ENCODE measurements around the gene SDHA.

GRCh38 chr5:298737-299125, 80.6 kb downstream of the SDHA start:
- TF ChIP-seq, protein P1, sequence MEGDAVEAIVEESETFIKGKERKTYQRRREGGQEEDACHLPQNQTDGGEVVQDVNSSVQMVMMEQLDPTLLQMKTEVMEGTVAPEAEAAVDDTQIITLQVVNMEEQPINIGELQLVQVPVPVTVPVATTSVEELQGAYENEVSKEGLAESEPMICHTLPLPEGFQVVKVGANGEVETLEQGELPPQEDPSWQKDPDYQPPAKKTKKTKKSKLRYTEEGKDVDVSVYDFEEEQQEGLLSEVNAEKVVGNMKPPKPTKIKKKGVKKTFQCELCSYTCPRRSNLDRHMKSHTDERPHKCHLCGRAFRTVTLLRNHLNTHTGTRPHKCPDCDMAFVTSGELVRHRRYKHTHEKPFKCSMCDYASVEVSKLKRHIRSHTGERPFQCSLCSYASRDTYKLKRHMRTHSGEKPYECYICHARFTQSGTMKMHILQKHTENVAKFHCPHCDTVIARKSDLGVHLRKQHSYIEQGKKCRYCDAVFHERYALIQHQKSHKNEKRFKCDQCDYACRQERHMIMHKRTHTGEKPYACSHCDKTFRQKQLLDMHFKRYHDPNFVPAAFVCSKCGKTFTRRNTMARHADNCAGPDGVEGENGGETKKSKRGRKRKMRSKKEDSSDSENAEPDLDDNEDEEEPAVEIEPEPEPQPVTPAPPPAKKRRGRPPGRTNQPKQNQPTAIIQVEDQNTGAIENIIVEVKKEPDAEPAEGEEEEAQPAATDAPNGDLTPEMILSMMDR (optimal IDR thresholded peaks at IDR 0.05 in 1 of 3, IDR thresholded peaks at IDR 0.05 in 1 of 3, conservative IDR thresholded peaks at IDR 0.05 in 1 of 3; ENCODE audit: extremely low read depth in 1 of 3, insufficient read depth in 2 of 3, low read length in 3 of 3): no peak
- TF ChIP-seq EZH2 (IDR thresholded peaks at IDR 0.05; ENCODE audit: low read length): no peak
